Measurements from ENCODE around the gene POLR1G.

Gene POLR1G

GRCh38 chr19:45368737-45369340 is 37.6 kb upstream of the POLR1G start:
- Histone ChIP-seq H3K9ac (ENCODE audit: low read length) (no peak overlapping the region), H3K36me3 (ENCODE audit: low read length) (no peaks in the 10 kb centered on the region), H3K79me2 (ENCODE audit: insufficient read depth, low read length) (no peaks in the 10 kb centered on the region), H3K9me3 (ENCODE audit: insufficient read depth, low read length) (no peaks in the 10 kb centered on the region), H4K20me1 (ENCODE audit: low read depth, low read length) (no peaks in the 10 kb centered on the region), H2AFZ (ENCODE audit: low read depth, low read length, severe bottlenecking) (no peak overlapping the region), H3K9me2 (replicated peaks; ENCODE audit: insufficient read depth, low read length) (no peaks in the 10 kb centered on the region), H3K4me2 (ENCODE audit: low read depth, low read length, poor library complexity, severe bottlenecking) (peak overlapping the region; percentile 94), H3K27me3 (ENCODE audit: low read length) (no peaks in the 10 kb centered on the region), H3K4me3 (ENCODE audit: insufficient read depth, low read length, poor library complexity, severe bottlenecking) (no peak overlapping the region), H3K27ac (ENCODE audit: low read depth, low read length) (no peak overlapping the region), H3F3A (ENCODE audit: insufficient read depth) (no peaks in the 10 kb centered on the region)
- no peak for TF ChIP-seq CTCF (IDR thresholded peaks at IDR 0.05; ENCODE audit: insufficient read depth, low read length, poor library complexity, severe bottlenecking)
- TF ChIP-seq EZH2phosphoT487 (conservative IDR thresholded peaks at IDR 0.05; ENCODE audit: low read length): no peak

DNA sequence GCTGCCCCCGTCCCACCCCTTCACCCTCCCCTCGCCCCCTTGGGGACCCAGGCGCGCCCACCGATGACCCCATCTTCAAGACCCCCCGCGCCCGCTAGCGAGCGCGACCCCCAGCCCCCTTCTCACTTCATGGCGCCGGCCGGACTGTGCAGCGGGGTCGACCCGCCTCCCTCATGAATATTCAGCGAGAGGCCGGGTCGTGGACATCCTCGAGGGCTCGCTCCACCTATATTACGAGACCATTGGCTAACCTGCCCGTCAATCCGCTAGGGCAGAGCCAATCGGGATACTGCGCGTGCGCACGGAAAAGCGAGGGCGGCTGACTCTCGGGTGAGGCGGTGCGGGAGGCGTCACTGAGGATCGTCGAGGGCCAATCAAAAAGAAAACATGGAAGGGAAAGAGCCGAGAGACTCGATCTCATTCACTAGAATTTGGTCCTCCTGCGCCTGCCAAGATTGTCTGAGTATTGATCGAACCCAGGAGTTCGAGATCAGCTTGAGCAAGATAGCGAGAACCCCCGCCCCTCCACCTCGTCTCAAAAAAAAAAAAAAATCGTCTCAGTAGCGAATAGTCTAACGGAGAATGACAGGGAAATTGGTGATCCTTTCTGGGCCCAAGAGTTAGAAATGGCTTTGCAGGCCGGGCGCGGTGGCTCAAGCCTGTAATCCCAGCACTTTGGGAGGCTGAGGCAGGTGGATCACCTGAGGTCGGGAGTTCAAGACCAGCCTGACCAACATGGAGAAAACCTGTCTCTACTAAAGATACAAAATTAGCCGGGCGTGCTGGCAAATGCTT is 35.8 kb upstream of the POLR1G start, which contains the start of gene ERCC2:
Gene ERCC2, minus strand, starts transcription at position 164 of the 795 bp plus-strand sequence. Its CDS starts 33 bp downstream, at position 131.
- Histone ChIP-seq H3K9ac (ENCODE audit: low read length) (peak within 1 kb of the TSS; percentile 67), H3K27ac (ENCODE audit: low read depth, low read length) (no peak within 1 kb of the TSS), H3K27me3 (ENCODE audit: low read length) (no peaks in the 10 kb centered on the region), H4K20me1 (ENCODE audit: low read depth, low read length) (no peaks in the 10 kb centered on the region), H3K4me3 (ENCODE audit: insufficient read depth, low read length, poor library complexity, severe bottlenecking) (peak within 1 kb of the TSS; percentile 65), H3K36me3 (ENCODE audit: low read length) (no peaks in the 10 kb centered on the region), H3K79me2 (ENCODE audit: insufficient read depth, low read length) (no peaks in the 10 kb centered on the region), H2AFZ (ENCODE audit: low read depth, low read length, severe bottlenecking) (peak within 1 kb of the TSS; percentile 82), H3F3A (ENCODE audit: insufficient read depth) (no peaks in the 10 kb centered on the region), H3K4me2 (ENCODE audit: low read depth, low read length, poor library complexity, severe bottlenecking) (peak within 1 kb of the TSS; percentile 94), H3K9me3 (ENCODE audit: insufficient read depth, low read length) (no peaks in the 10 kb centered on the region), H3K9me2 (replicated peaks; ENCODE audit: insufficient read depth, low read length) (no peaks in the 10 kb centered on the region)
- no peak for TF ChIP-seq EZH2phosphoT487 (conservative IDR thresholded peaks at IDR 0.05; ENCODE audit: low read length)
- TF ChIP-seq CTCF (IDR thresholded peaks at IDR 0.05; ENCODE audit: insufficient read depth, low read length, poor library complexity, severe bottlenecking): no peak

- Histone ChIP-seq H3K27me3 (ENCODE audit: low read length) (no peaks in the 10 kb centered on the region), H3K79me2 (ENCODE audit: insufficient read depth, low read length) (no peaks in the 10 kb centered on the region), H3K4me2 (ENCODE audit: low read depth, low read length, poor library complexity, severe bottlenecking) (no peak overlapping the region), H3K4me3 (ENCODE audit: insufficient read depth, low read length, poor library complexity, severe bottlenecking) (no peak overlapping the region), H3K9me2 (replicated peaks; ENCODE audit: insufficient read depth, low read length) (no peaks in the 10 kb centered on the region), H3K36me3 (ENCODE audit: low read length) (no peaks in the 10 kb centered on the region), H3K9me3 (ENCODE audit: insufficient read depth, low read length) (no peaks in the 10 kb centered on the region), H2AFZ (ENCODE audit: low read depth, low read length, severe bottlenecking) (no peak overlapping the region), H3K27ac (ENCODE audit: low read depth, low read length) (no peak overlapping the region), H3F3A (ENCODE audit: insufficient read depth) (no peaks in the 10 kb centered on the region), H4K20me1 (ENCODE audit: low read depth, low read length) (no peaks in the 10 kb centered on the region), H3K9ac (ENCODE audit: low read length) (no peak overlapping the region)
- no peak for TF ChIP-seq EZH2phosphoT487 (conservative IDR thresholded peaks at IDR 0.05; ENCODE audit: low read length)
- TF ChIP-seq CTCF (IDR thresholded peaks at IDR 0.05; ENCODE audit: insufficient read depth, low read length, poor library complexity, severe bottlenecking): no peak
Measured at GRCh38 chr19:45376045-45376724, 30.3 kb upstream of the POLR1G start.
